Activated naive CD4-positive, alpha-beta T cell (primary cell): ENCODE results near the gene NEK9.

Experiments
- DNase-seq, 4 experiments: peaks; one replicate each; lab custom pipeline; 2025; lab: John Stamatoyannopoulos, UW

Gene NEK9

DNA sequence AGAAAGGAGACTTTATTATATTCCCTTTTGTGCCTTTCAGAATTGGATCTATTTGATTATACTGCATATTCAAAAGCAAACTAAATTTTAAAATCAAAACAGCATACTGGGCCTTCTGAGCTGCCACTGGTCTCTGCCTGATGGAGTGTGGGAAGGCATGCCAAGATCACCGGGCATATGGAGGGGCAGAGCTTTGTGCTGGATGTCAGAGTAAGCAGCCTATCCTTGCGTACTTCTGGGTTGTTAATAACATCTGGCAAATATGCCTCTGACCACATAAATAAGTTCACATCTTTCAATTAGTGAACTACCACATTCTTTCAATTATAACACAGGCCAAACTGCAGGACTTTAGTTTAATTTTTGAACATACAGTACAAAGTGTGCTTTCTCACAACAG lies 93.9 kb downstream of the NEK9 start:
- no peak for DNase-seq

DNA sequence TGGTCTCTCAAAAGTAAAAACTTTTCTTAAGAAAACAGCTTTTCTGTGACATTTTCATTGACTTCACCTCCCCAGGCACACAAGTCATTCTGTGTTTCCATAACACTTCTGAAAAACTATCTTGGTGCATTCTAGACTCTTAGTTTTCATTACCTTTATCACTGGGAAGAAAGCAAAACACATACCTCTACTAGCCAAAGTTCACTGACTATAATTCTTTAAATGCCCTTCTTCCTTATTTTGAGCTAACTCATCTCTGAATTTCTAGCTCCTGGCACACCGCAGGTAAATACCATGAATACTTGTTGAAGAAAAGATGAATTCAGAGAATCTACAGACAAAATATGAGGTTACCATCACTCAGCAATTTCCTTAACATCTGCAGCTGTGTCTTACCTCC lies 96.7 kb downstream of the NEK9 start:
- no peak for DNase-seq
